ENCODE results near the gene POLR2I.

The POLR2I gene

GRCh38 chr19:36152019-36152351 is 37.3 kb upstream of the POLR2I start:
- H3K27ac Mint-ChIP-seq, result no peak overlapping the region
- peaks cover 35% of the 10 kb centered on the region for H3K36me3 Mint-ChIP-seq (ENCODE audit: low read depth)
- H3K4me1 Mint-ChIP-seq, result peaks cover 14% of the 10 kb centered on the region
- TF ChIP-seq, protein P1, sequence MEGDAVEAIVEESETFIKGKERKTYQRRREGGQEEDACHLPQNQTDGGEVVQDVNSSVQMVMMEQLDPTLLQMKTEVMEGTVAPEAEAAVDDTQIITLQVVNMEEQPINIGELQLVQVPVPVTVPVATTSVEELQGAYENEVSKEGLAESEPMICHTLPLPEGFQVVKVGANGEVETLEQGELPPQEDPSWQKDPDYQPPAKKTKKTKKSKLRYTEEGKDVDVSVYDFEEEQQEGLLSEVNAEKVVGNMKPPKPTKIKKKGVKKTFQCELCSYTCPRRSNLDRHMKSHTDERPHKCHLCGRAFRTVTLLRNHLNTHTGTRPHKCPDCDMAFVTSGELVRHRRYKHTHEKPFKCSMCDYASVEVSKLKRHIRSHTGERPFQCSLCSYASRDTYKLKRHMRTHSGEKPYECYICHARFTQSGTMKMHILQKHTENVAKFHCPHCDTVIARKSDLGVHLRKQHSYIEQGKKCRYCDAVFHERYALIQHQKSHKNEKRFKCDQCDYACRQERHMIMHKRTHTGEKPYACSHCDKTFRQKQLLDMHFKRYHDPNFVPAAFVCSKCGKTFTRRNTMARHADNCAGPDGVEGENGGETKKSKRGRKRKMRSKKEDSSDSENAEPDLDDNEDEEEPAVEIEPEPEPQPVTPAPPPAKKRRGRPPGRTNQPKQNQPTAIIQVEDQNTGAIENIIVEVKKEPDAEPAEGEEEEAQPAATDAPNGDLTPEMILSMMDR (IDR thresholded peaks at IDR 0.05; ENCODE audit: unreplicated experiment in 3 of 3), result no peak
- no peaks in the 10 kb centered on the region for H3K27me3 Mint-ChIP-seq (ENCODE audit: low read depth)
- H3K9me3 Mint-ChIP-seq, result no peaks in the 10 kb centered on the region
- H3K4me3 Mint-ChIP-seq, result no peak overlapping the region

DNA sequence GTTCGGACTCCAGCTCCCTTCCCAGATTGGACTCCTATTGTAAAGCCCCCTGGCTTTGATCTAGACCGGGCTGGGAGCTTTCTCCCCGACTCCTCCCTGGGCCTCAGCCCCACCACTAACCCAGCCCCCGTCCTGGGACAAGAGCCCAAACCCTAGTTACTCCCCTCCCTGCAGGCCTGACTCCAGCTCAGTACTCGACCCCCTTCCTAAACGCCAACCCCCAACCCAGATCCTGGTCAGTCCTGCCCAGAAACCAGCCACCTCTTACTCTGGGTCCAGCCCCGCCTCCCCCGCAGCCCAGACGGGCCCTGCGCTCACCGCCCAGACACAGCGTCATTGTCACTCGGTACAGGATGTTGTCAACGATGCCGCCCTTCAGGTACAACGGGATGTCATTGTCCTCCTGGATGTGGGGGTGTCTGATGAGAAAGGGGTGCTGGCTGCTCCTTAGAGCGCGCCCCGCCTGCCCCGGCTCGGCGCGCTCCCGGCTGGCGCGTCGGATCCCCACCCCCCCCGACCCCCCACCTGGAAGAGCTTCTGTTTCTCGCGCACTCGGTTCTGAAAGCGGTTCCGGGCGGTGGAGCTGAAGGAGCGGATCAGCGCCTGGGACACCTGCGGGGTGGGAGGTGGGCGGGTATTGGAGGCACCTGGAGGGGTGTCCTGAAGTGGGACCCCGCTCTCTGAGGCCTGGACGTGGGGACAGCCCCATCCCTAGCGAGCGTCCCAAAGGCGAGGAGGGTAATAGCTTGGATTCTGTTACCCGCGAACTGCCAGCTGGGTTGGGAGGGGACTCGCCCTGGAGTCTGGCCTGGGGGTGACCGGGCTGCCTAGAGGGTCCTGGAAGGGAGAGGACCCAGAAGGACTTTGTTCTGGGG is 36.7 kb upstream of the POLR2I start:
- Mint-ChIP-seq H3K36me3 (ENCODE audit: low read depth) (peaks cover 41% of the 10 kb centered on the region), H3K9me3 (no peaks in the 10 kb centered on the region), H3K4me1 (peaks cover 13% of the 10 kb centered on the region), H3K27me3 (ENCODE audit: low read depth) (no peaks in the 10 kb centered on the region), H3K27ac (peak overlapping the region in 2 of 3 experiments; percentile 40 to 51), H3K4me3 (no peak overlapping the region)
- TF ChIP-seq, protein P1 (IDR thresholded peaks at IDR 0.05; ENCODE audit: unreplicated experiment in 3 of 3), result no peak

- no peak overlapping the region for H3K4me3 Mint-ChIP-seq
- H3K27me3 Mint-ChIP-seq (ENCODE audit: low read depth), result no peaks in the 10 kb centered on the region
- TF ChIP-seq, protein P1 (IDR thresholded peaks at IDR 0.05; ENCODE audit: unreplicated experiment in 3 of 3), result no peak
- H3K27ac Mint-ChIP-seq, result peak overlapping the region in 1 of 3 experiments; percentile 40
- peaks cover 49% of the 10 kb centered on the region for H3K36me3 Mint-ChIP-seq (ENCODE audit: low read depth)
- H3K9me3 Mint-ChIP-seq, result no peaks in the 10 kb centered on the region
- peaks cover 5% of the 10 kb centered on the region for H3K4me1 Mint-ChIP-seq
Observed at GRCh38 chr19:36150586-36150985, 35.9 kb upstream of the POLR2I start.

DNA sequence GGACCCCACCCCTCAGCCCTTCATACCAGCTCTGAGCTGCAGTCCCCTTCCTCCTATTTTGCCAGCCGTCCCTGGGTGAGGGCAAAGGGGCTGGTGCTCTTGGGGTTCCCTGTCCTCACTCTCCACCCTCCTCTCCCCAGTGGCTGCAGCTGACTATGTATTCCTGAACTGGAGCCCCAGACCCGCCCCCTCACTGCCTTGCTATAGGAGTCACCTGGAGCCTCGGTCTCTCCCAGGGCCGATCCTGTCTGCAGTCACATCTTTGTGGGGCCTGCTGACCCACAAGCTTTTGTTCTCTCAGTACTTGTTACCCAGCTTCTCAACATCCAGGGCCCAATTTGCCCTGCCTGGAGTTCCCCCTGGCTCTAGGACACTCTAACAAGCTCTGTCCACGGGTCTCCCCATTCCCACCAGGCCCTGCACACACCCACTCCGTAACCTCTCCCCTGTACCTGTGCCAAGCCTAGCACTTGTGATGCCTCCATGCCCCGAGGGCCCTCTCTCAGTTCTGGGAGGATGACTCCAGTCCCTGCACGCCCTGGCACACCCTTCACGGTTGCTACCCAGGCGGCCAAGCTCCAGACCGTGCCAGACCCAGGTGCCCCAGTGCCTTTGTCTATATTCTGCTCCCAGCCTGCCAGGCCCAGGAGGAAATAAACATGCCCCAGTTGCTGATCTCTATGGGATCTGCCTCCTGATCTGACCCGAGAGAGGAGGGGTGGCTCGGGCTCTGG is 35.2 kb upstream of the POLR2I start:
- Mint-ChIP-seq H3K4me3 (no peak overlapping the region), H3K9me3 (no peaks in the 10 kb centered on the region), H3K27me3 (ENCODE audit: low read depth) (no peaks in the 10 kb centered on the region), H3K36me3 (ENCODE audit: low read depth) (peaks cover 53% of the 10 kb centered on the region), H3K4me1 (peaks cover 4% of the 10 kb centered on the region), H3K27ac (peak overlapping the region in 1 of 3 experiments; percentile 40)
- TF ChIP-seq, protein P1 (IDR thresholded peaks at IDR 0.05; ENCODE audit: unreplicated experiment in 3 of 3), result no peak

DNA sequence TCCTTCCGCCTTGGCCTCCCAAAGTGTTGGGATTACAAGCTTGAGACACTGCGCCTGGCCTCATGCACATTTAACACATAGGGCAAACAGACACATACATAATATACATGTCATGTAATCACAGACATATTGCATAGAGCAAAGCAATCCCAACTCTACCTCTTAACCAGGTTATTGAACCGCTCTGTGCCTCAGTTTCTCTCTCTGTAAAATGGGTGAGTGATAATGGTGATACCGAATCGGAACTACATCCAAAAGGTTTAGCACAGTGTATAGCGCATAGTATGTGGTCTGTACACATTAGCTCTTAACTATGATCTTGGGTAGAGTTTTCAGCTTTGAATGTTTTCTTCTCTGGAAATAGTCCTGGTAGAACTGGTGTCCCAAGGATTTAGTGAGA is 29.9 kb upstream of the POLR2I start:
- Mint-ChIP-seq H3K27me3 (ENCODE audit: low read depth) (no peaks in the 10 kb centered on the region), H3K27ac (no peak overlapping the region), H3K36me3 (ENCODE audit: low read depth) (peaks cover 67% of the 10 kb centered on the region), H3K4me3 (peak overlapping the region in 1 of 3 experiments; percentile 34), H3K4me1 (peaks cover 9% of the 10 kb centered on the region), H3K9me3 (no peaks in the 10 kb centered on the region)
- TF ChIP-seq, protein P1 (IDR thresholded peaks at IDR 0.05; ENCODE audit: unreplicated experiment in 3 of 3), result no peak

Data from nephron (organoid).